Panc1 (cell line): ENCODE results near the gene SPDEF. TPM values are rescaled to one million over a fixed set of nuclear protein-coding genes. Genes with fewer than 3 reads are reported as not detected.

Source experiments
- ATAC-seq: fragments of 200-7000 bp; cut with Tn5 transposase; 2 replicates; pipeline ENCODE4 v1.9.1; 2020; ENCODE audit warnings: mild to moderate bottlenecking, moderate library complexity
- BruUV-seq: library from RNA; stranded (reverse); fragments of 400-500 nt; replicated peaks from 2 replicates; lab custom pipeline; 2021; lab: Mats Ljungman, UMichigan
- CTCF ChIA-PET: fragments of 300-600 bp; sonication (Branson Sonifier 250); formaldehyde crosslinking; loops from one replicate; lab custom pipeline; 2022; ENCODE audit warnings: antibody characterized with exemption; lab: Charles Lee
- POLR2A ChIA-PET: fragments of 300-600 bp; sonication (Branson Sonifier 250); formaldehyde crosslinking; loops from one replicate; lab custom pipeline; 2022; ENCODE audit warnings: antibody characterized with exemption; lab: Charles Lee
- DNase-seq: peaks from one replicate; pipeline ENCODE4 v3.0.0-alpha.2; 2010; ENCODE audit warnings: low read depth, low spot score
- H3K27ac ChIP-seq: 2 replicates; pipeline ENCODE4 v1.5.1; 2011; ENCODE audit warnings: mild to moderate bottlenecking, low read length, inconsistent platforms
- H3K27me3 ChIP-seq: fragments of 200-500 bp; sonication (Bioruptor generic); 2 replicates; pipeline ENCODE4 v1.6.0; 2014; ENCODE audit warnings: low read length, inconsistent platforms; ENCODE audit not compliant: control insufficient read depth, insufficient read depth
- H3K36me3 ChIP-seq: fragments of 200-500 bp; sonication (Bioruptor generic); 2 replicates; pipeline ENCODE4 v1.5.1; 2014; ENCODE audit warnings: inconsistent platforms, mild to moderate bottlenecking, low read length, moderate library complexity; ENCODE audit not compliant: control insufficient read depth, insufficient read depth
- H3K4me1 ChIP-seq: 2 replicates; pipeline ENCODE4 v1.5.1; 2011; ENCODE audit warnings: inconsistent platforms, mild to moderate bottlenecking, low read length, moderate library complexity; ENCODE audit not compliant: control insufficient read depth, insufficient read depth
- H3K4me3 ChIP-seq, 2 experiments: 2 replicates each; pipeline ENCODE4 v1.5.1; 2011 to 2012; ENCODE audit warnings: low read depth in 2 of 2, low read length in 2 of 2, mild to moderate bottlenecking in 2 of 2, inconsistent platforms in 1 of 2, moderate library complexity in 1 of 2
- H3K9me3 ChIP-seq: fragments of 200-500 bp; sonication (Bioruptor generic); 2 replicates; pipeline ENCODE4 v1.5.1; 2014; ENCODE audit warnings: low read depth, mild to moderate bottlenecking, inconsistent platforms, low read length, moderate library complexity; ENCODE audit not compliant: control insufficient read depth, insufficient read depth
- CTCF ChIP-seq: fragments of 450-650 bp; IDR thresholded peaks from 2 replicates; pipeline ENCODE4 v1.5.1; 2017; ENCODE audit warnings: mild to moderate bottlenecking
- POLR2AphosphoS5 ChIP-seq: IDR thresholded peaks from 2 replicates; pipeline ENCODE4 v1.6.1; 2012; ENCODE audit warnings: mild to moderate bottlenecking, low read depth, low read length, moderate library complexity
- SIN3A ChIP-seq: IDR thresholded peaks from 2 replicates; pipeline ENCODE4 v1.6.1; 2012; ENCODE audit warnings: low read depth, mild to moderate bottlenecking, low read length, moderate library complexity, borderline replicate concordance; ENCODE audit not compliant: insufficient read depth
- TCF7L2 ChIP-seq: IDR thresholded peaks from 2 replicates; pipeline ENCODE4 v1.6.1; 2011; ENCODE audit warnings: mild to moderate bottlenecking, low read depth, low read length, inconsistent platforms
- in situ Hi-C: cut with HindIII; loops from 2 replicates; pipeline ENCODE4 v1.10.0; 2016; ENCODE audit warnings: low sequenced_read_pairs, low pct_unique_long_range_greater_than_20kb
- intact Hi-C: fragments of 100-400 bp; cut with micrococcal nuclease; formaldehyde crosslinking; loops from one replicate; pipeline ENCODE4 v1.10.0; 2022; ENCODE audit not compliant: unreplicated experiment
- total RNA-seq: library from RNA; stranded (reverse); gene quantifications from one replicate; pipeline ENCODE4 v1.2.1, GENCODE V29; 2021; ENCODE audit not compliant: unreplicated experiment
- TF ChIP-seq, protein P1 (sequence below), 2 experiments: IDR thresholded peaks; 2 replicates each; pipeline ENCODE4 v1.6.1; 2011 to 2012; ENCODE audit warnings: low read depth in 2 of 2, control low read depth in 1 of 2, low read length in 1 of 2, mild to moderate bottlenecking in 1 of 2, moderate library complexity in 1 of 2; ENCODE audit not compliant: insufficient read depth in 1 of 2

Gene SPDEF
- total RNA-seq, 1 experiment from 2014 or later, result 1.6 TPM

- DNase-seq (no peak), ATAC-seq (no peak)
- Histone ChIP-seq H3K4me3 (no peak overlapping the region), H3K36me3 (no peaks in the 10 kb centered on the region), H3K9me3 (no peaks in the 10 kb centered on the region), H3K4me1 (peaks cover 26% of the 10 kb centered on the region), H3K27me3 (no peaks in the 10 kb centered on the region), H3K27ac (no peak overlapping the region)
- TF ChIP-seq POLR2AphosphoS5, result no peak
- TF ChIP-seq, protein P1, sequence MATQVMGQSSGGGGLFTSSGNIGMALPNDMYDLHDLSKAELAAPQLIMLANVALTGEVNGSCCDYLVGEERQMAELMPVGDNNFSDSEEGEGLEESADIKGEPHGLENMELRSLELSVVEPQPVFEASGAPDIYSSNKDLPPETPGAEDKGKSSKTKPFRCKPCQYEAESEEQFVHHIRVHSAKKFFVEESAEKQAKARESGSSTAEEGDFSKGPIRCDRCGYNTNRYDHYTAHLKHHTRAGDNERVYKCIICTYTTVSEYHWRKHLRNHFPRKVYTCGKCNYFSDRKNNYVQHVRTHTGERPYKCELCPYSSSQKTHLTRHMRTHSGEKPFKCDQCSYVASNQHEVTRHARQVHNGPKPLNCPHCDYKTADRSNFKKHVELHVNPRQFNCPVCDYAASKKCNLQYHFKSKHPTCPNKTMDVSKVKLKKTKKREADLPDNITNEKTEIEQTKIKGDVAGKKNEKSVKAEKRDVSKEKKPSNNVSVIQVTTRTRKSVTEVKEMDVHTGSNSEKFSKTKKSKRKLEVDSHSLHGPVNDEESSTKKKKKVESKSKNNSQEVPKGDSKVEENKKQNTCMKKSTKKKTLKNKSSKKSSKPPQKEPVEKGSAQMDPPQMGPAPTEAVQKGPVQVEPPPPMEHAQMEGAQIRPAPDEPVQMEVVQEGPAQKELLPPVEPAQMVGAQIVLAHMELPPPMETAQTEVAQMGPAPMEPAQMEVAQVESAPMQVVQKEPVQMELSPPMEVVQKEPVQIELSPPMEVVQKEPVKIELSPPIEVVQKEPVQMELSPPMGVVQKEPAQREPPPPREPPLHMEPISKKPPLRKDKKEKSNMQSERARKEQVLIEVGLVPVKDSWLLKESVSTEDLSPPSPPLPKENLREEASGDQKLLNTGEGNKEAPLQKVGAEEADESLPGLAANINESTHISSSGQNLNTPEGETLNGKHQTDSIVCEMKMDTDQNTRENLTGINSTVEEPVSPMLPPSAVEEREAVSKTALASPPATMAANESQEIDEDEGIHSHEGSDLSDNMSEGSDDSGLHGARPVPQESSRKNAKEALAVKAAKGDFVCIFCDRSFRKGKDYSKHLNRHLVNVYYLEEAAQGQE (IDR thresholded peaks at IDR 0.05; ENCODE audit: insufficient read depth in 1 of 2, low read depth in 2 of 2, low read length in 1 of 2), result no peak
- TF ChIP-seq SIN3A, result no peak
- no TSS peak for BruUV-seq
- in situ Hi-C loops, result no loop called here
- intact Hi-C loops, result no loop called here
- CTCF ChIA-PET, result no interaction called here
- POLR2A ChIA-PET, result no interaction called here
Observed at GRCh38 chr6:34557228-34557627, 1.1 kb upstream of the SPDEF start.

DNA sequence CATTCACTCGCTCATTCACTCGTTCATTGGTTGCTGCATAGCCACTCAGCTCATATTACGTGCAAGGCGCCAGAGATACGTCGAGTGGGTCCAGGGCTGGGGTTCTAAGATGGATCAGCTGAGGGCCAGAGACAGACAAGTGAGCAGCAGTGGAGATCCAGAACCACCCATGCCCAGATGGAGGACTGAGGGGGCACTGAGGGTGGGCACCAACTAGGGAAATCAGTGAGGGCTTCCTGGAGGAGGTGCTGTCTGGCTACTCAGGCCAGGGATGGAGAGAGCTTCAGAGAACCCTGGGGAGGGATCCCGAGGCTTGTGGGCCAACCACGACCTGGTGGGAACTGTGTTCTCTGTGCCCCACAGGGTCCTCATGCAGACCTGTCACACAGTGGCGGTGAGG is 364 bp upstream of the SPDEF start:
- H3K4me3 ChIP-seq, result no peak overlapping the region
- CTCF ChIA-PET, result interaction anchor here (0.5 kb wide), 1 partner anchor 22 kb away, joined by 8 read pairs; no protein-coding TSS in a partner anchor
- no TSS peak for BruUV-seq
- in situ Hi-C loops, result no loop called here
- peaks cover 26% of the 10 kb centered on the region for H3K4me1 ChIP-seq
- no peak for TF ChIP-seq TCF7L2
- H3K9me3 ChIP-seq, result no peaks in the 10 kb centered on the region
- H3K27ac ChIP-seq, result no peak overlapping the region
- intact Hi-C loops, result no loop called here
- DNase-seq (no peak), ATAC-seq (no peak)
- POLR2A ChIA-PET, result no interaction called here
- H3K36me3 ChIP-seq, result no peaks in the 10 kb centered on the region
- no peaks in the 10 kb centered on the region for H3K27me3 ChIP-seq

DNA sequence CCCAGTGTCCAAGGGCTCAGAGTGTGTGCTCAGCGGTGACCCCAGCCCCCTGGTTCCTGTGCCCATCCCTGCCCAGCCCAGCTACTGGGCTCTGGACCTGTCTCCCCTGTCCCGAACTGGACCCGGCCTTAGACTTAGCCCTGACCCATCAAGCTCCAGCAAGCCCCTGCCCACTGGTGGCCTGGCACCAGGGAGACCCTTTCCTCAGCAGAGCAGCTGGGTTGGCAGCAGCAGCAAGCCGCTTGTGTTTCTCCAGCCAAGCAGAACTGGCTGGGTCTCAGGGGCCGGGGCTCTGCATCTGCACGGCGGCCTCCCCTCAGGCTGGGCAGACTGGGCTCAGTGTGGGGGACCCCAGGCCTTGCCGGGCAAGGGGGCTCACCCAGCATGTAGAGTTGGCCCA is 801 bp downstream of the SPDEF start:
- intact Hi-C loops, result no loop called here
- no peak overlapping the region for H3K27ac ChIP-seq
- 0 out of 2 replicates have a peak, but pooled peaks have one; percentile 10 for ATAC-seq
- in situ Hi-C loops, result no loop called here
- no peaks in the 10 kb centered on the region for H3K9me3 ChIP-seq
- no peak overlapping the region for H3K4me3 ChIP-seq
- POLR2A ChIA-PET, result no interaction called here
- CTCF ChIA-PET, result interaction anchor here (0.6 kb wide), 1 partner anchor 57 kb away, joined by 8 read pairs; no protein-coding TSS in a partner anchor
- TF ChIP-seq CTCF (no peak), POLR2AphosphoS5 (no peak), SIN3A (no peak), TCF7L2 (no peak)
- no peaks in the 10 kb centered on the region for H3K36me3 ChIP-seq
- DNase-seq, result no peak
- H3K27me3 ChIP-seq, result no peaks in the 10 kb centered on the region
- H3K4me1 ChIP-seq, result peaks cover 26% of the 10 kb centered on the region
- no TSS peak for BruUV-seq
